Naive B cell (primary cell): Measurements from ENCODE around the gene CACTIN. TPM values are rescaled to one million over a fixed set of nuclear protein-coding genes. Genes with fewer than 3 reads are reported as not detected.
A peak's percentile ranks its signal among the peaks of the same experiment; 100 is the strongest.

Experiments
- ATAC-seq, 2 donors: fragments of 150-1000 bp; cut with Tn5 transposase; 2 replicates each; pipeline ENCODE4 v1.10.0; 2021; ENCODE audit warnings: low read depth in 2 of 2, mild to moderate bottlenecking in 2 of 2, moderate library complexity in 2 of 2
- DNase-seq: peaks from one replicate; pipeline ENCODE4 v3.0.0; 2022
- H3K27ac Mint-ChIP-seq, 6 donors: one replicate each; pipeline ENCODE4 v1.8.0; 2020 to 2022; ENCODE audit warnings: mild to moderate bottlenecking in 6 of 6, mixed read lengths in 6 of 6, moderate library complexity in 5 of 6, inconsistent platforms in 2 of 6
- H3K27me3 Mint-ChIP-seq, 3 donors: one replicate each; pipeline ENCODE4 v1.8.0; 2021 to 2022; ENCODE audit warnings: mixed read lengths in 3 of 3, mild to moderate bottlenecking in 1 of 3
- H3K36me3 Mint-ChIP-seq, 2 donors: one replicate each; pipeline ENCODE4 v1.8.0; 2020 to 2022; ENCODE audit warnings: mixed read lengths in 2 of 2, inconsistent platforms in 1 of 2, mild to moderate bottlenecking in 1 of 2
- H3K4me1 Mint-ChIP-seq, 3 donors: one replicate each; pipeline ENCODE4 v1.8.0; 2020 to 2022; ENCODE audit warnings: mixed read lengths in 3 of 3, inconsistent platforms in 1 of 3, mild to moderate bottlenecking in 1 of 3, moderate library complexity in 1 of 3
- H3K4me3 Mint-ChIP-seq, 8 donors: one replicate each; pipeline ENCODE4 v1.8.0; 2020 to 2022; ENCODE audit warnings: mild to moderate bottlenecking in 8 of 8, mixed read lengths in 8 of 8, moderate library complexity in 8 of 8, inconsistent platforms in 2 of 8
- H3K9me3 Mint-ChIP-seq, 7 donors: one replicate each; pipeline ENCODE4 v1.8.0; 2020 to 2022; ENCODE audit warnings: mixed read lengths in 7 of 7, mild to moderate bottlenecking in 5 of 7, inconsistent platforms in 2 of 7, moderate library complexity in 1 of 7
- polyA plus RNA-seq, 6 donors: library from polyadenylated mRNA; unstranded; fragments of 300-500 nt; fragmentation: Illumina TruSeq; gene quantifications; one replicate each; pipeline ENCODE4 v1.2.3, GENCODE V29; 2021; ENCODE audit warnings: low read depth in 6 of 6

The CACTIN gene
- polyA plus RNA-seq, 6 donors from 2014 or later = 2.7 to 15.4 (median 7.9) TPM

DNA sequence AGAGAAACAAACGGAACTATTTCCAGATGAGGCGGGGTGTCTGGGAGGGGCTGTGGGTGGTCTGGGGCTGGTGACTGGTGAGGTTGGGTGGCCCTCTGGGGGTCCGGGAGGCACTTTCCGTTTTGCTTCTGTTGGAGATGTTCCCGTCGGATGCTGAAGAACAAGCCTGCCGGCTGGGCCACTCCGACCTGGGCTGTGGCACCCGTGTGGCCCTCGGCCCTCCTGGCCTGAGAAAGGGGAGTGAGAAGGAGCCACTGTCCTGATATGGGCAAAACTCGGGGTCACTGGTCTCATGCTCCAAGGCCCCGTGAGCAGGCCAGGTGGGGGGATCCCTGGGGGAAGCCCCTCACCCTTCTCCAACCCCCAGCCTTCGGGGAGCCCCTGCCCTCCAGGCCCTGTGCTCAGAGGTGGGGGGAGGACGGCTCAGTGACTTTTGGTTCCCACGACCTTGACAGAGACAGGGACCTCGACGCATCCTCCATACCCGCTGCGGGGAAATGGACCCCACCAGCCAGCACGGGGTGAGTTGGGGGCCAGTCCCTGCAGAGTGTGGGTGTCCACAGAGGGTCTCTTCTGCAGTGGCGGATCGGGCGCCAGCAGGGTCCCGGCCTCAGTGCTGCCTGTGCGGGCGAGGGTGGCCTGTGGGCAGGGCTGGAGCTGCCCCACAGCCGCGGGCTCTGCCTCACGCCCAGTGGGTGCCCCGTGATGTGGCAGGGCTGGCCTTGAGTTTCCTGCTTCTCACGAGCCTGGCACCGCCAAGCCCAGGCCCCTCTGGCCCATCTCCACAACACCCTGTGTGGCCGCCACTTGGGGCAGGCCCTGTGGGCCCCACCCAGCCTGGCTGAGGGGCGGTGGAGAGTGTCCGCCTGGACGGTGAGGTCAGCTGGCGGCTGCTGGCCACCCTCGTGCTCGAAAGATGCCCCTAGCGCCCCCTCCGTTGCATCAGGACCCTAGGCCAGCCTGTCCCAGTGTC is 15.6 kb downstream of the CACTIN start:
- peak overlapping the region in 1 of 6 donors; percentile 52 for H3K27ac Mint-ChIP-seq
- no peak overlapping the region for H3K4me3 Mint-ChIP-seq
- H3K4me1 Mint-ChIP-seq = peaks cover 15 to 18% (median 18%) of the 10 kb centered on the region in 3 donors
- ATAC-seq (no peak), DNase-seq (no peak)
- no peaks in the 10 kb centered on the region for H3K27me3 Mint-ChIP-seq
- H3K9me3 Mint-ChIP-seq = no peaks in the 10 kb centered on the region
- no peaks in the 10 kb centered on the region for H3K36me3 Mint-ChIP-seq

DNA sequence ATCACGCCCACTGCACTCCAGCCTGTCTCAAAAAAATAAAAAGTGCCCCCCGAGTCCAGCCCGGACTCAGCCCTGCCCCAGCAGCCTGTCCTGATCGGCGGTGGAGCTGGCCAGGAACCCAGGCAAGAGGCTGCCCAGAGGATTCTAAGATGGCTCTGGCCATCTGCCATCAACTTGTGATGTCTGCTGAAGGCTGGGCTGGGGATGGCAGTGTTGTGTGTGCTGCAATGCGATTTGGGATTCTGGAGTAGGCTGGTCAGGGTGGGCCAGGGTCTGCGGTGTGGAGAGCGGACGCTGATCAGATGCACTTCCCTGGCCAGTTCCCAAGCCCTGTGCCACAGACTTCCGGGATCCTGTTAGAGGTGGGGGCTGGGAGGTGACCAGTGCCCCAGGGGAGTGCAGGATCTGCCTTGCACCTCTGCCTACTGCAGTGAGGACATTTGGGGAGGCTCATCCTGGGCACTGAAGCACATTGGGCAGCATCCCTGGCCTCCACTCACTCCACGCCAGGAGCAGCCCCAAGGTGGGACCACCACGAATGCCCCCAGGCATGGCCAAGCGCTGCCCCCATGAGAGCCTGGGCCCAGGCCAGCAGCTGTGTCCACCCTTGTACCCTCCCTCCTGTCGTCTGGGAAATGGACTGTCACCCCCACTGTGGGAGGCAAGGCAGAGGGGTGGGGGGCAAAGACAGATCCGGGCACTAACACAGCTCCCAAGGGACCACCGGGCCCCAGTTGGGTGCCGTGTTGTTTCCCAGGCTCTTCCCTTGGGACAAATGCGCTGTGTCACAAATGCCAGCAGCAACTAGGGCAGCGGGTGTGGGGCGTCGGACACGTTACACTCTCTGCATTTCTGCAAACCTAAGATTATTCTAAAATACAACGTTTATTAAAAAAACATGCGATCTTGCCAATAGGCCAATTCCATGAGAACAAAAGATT is 16.5 kb downstream of the CACTIN start:
- H3K27ac Mint-ChIP-seq = peak overlapping the region in 1 of 6 donors; percentile 52
- no peaks in the 10 kb centered on the region for H3K27me3 Mint-ChIP-seq
- no peaks in the 10 kb centered on the region for H3K36me3 Mint-ChIP-seq

DNA sequence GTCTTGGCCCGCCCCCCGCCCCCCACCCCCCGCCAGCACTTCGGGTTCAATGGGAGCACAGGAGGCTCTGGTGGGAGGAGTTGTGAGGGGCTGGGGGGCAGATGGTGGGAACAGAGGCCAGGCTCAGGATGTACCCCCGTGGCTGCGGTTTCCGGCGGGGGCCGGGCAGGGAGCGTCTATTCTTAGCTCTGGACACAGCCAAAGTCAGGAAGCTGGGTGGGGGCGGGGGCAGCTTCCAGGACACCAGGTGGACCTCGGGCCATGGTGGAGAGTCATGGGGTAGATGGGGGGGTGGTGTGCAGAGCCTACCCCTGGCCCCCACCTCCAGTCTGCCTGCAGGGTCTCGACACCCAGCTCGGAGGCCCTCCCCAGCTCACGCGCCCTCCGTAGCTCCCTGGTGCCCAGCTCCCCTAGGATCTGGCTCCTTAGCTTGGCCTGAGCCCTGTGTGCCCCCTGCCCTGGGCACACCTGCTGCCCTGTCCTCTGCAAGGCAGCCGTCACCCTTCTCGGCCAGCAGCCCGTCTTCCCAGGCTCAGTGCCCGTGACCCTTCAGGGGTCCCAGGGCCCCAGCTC is 17.8 kb downstream of the CACTIN start:
- Mint-ChIP-seq H3K4me1 (peaks cover 15 to 18% (median 18%) of the 10 kb centered on the region in 3 donors), H3K9me3 (no peaks in the 10 kb centered on the region), H3K27ac (no peak overlapping the region), H3K36me3 (no peaks in the 10 kb centered on the region), H3K4me3 (peak overlapping the region in 1 of 8 donors; percentile 25), H3K27me3 (no peaks in the 10 kb centered on the region)
- DNase-seq (no peak), ATAC-seq (no peak)

More for the DNA sequence above, 16.5 kb downstream of the CACTIN start:
- ATAC-seq (no peak), DNase-seq (no peak)
- Mint-ChIP-seq H3K4me1 (peaks cover 15 to 18% (median 18%) of the 10 kb centered on the region in 3 donors), H3K9me3 (no peaks in the 10 kb centered on the region), H3K4me3 (peak overlapping the region in 1 of 8 donors; percentile 50)

DNA sequence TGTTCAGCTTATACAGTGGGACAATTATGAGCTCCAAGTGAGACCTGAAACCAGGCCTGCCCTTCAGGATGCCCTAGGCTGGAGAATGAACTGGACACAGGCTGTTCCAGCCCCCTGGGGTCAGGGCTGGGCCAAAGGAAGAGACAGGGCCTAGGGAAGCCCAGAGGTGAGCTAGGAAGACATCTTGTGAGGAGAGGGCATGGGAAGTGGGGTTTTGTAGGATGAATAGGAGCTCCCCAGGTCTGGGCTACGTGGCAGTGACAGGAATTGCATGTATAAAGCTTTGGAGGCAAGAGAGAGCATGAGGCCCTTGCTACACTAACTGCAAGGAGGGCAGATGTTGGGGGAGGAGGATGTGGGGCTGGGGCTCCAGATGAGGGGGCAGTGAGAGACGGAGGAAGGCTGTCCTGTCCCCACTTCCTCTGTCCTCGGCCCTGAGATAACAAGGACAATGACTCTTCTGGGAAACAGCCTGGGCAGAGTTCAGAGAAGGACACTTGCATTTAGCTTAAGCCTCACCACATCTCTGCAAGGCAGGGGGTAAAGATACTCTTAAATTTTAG is 18.4 kb downstream of the CACTIN start:
- peak overlapping the region in 5 of 6 donors; percentile 54 to 97 (median 67) for H3K27ac Mint-ChIP-seq
- no peaks in the 10 kb centered on the region for H3K36me3 Mint-ChIP-seq
- no peaks in the 10 kb centered on the region for H3K9me3 Mint-ChIP-seq
- H3K4me3 Mint-ChIP-seq = peak overlapping the region in 5 of 8 donors; percentile 66 to 84 (median 78)
- DNase-seq (no peak), ATAC-seq (no peak)
- H3K27me3 Mint-ChIP-seq = no peaks in the 10 kb centered on the region
- H3K4me1 Mint-ChIP-seq = peaks cover 15 to 18% (median 18%) of the 10 kb centered on the region in 3 donors

DNA sequence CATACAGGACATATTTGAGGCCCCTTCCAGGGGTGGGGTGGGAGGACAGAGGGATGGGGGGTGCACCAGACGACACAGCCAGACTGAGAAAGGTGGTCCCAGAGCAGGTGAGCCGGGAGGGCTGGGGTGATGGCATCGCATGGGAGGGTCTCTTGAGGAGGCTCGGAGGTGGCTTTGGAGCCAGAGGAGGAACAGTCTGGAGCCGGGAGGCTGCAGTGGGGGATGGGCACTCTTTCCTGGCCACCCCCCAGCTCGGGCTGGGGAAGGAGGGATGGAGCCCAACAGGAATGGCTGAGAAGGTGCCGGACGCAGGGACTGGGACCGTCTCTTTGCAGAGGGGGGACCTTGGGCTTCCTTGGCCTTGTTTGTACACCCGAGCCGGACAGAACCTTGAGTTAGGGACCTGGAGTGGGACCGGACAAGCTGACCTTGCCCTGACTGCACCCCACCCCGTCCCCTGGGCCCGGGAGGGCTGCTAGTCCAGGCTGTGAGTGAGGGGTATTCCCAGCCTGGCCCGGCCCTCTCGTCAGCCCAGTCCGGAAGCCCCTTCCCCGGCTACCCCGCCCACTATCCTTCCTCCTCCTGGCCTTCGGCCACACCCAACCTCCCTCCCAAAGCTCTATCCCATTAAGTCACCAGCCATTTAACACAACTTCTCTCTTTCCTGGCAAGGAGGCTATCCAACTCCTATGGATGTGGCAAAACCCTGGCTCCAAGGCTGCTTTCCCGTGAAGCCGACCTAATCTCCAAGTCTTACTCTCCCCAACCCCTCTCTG is 19.1 kb downstream of the CACTIN start:
- Mint-ChIP-seq H3K27me3 (no peaks in the 10 kb centered on the region), H3K36me3 (no peaks in the 10 kb centered on the region), H3K4me3 (peak overlapping the region in 5 of 8 donors; percentile 80 to 90 (median 84)), H3K4me1 (peaks cover 15 to 18% (median 18%) of the 10 kb centered on the region in 3 donors), H3K27ac (peak overlapping the region in 5 of 6 donors; percentile 24 to 97 (median 67)), H3K9me3 (no peaks in the 10 kb centered on the region)
- ATAC-seq (no peak), DNase-seq (no peak)

DNA sequence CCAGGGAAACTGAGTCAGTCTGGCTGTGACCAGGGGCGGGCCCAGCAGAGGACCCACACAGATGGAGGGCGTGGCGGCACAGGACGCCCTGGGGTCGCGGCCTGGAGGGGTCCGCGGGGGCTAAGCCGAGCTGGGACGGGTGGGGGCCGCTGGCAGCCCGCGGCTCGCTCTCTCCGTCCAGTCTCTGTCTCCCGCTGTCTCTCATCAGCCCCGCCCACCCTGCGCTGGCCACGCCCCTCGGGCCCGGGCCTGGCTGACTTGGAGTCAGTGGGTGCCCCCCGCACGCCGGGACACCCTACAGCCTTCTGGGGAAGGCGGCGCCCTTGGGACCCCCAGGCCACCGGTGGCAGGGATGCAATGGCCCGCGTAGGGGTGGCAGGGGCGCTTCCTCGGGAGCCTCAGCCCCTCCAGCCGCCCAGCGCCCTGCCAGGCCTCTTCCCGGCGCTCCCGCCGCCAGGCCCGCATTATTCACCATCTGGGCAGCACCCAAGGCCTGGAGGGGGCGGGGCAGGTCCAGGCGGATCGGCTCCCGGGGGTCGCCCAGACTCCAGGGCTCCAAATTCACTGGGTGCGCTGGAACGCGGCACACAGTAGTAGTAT is 19.8 kb downstream of the CACTIN start, which contains the start of gene TBXA2R:
TSS of gene TBXA2R (minus strand) at position 186 of the 600 bp plus-strand sequence. CDS start 6,241 bp downstream, outside the sequence.
- H3K27ac Mint-ChIP-seq = peak within 1 kb of the TSS in 5 of 6 donors; percentile 14 to 72 (median 63)
- ATAC-seq = peak; percentile 59 to 71
- H3K4me3 Mint-ChIP-seq = peak within 1 kb of the TSS in 5 of 8 donors; percentile 80 to 90 (median 84)
- H3K9me3 Mint-ChIP-seq = no peaks in the 10 kb centered on the region
- H3K27me3 Mint-ChIP-seq = no peaks in the 10 kb centered on the region
- no peaks in the 10 kb centered on the region for H3K36me3 Mint-ChIP-seq
- peak; percentile 76 for DNase-seq
- H3K4me1 Mint-ChIP-seq = peaks cover 15 to 18% (median 18%) of the 10 kb centered on the region in 3 donors

DNA sequence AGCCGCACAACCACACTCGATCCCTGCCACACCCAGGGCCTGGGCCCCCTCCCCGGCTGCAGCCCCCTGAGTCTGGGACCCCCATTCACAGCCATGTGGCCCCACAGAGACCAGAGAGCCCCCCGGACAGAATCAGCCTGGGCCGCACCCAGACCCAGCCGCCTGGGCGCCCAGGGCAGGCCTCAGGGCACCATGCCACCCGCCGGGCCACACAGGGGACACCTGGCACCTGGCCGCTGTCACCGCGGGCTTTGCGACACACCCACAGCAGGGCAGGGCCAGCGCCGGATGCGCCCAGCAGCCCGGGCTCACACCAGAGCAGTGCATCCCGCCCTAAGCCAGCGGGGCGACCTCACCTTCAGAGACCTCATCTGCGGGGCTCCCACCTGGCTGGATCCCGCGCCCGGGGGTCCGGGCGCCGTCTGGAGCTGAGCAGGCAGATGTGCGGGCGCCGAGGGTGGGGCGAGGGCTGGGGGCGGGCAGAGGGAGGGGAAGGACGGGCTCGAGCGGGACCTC is 20.4 kb downstream of the CACTIN start:
- no peaks in the 10 kb centered on the region for H3K9me3 Mint-ChIP-seq
- no peaks in the 10 kb centered on the region for H3K27me3 Mint-ChIP-seq
- DNase-seq (peak; percentile 32), ATAC-seq (peak; percentile 26 to 36)
- H3K4me3 Mint-ChIP-seq = no peak overlapping the region
- H3K27ac Mint-ChIP-seq = peak overlapping the region in 1 of 6 donors; percentile 65
- H3K4me1 Mint-ChIP-seq = peaks cover 15 to 18% (median 18%) of the 10 kb centered on the region in 3 donors
- no peaks in the 10 kb centered on the region for H3K36me3 Mint-ChIP-seq

DNA sequence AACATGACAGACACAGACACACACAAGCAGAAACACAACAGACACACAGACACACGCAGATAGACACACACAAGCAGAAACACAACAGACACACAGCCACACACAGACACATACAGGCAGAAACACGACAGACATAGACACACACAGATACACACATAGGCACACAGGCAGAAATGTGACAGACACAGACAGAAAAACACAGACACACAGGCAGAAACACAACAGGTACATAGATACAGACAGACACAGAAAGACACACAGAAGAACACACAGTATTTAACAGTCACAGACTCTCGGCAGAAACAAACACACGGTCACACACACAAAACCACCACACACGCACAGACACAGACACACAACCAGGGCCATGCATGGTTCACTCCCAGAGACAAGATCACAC is 20.8 kb downstream of the CACTIN start:
- Mint-ChIP-seq H3K9me3 (no peaks in the 10 kb centered on the region), H3K27ac (no peak overlapping the region), H3K27me3 (no peaks in the 10 kb centered on the region), H3K36me3 (no peaks in the 10 kb centered on the region), H3K4me1 (peaks cover 15 to 18% (median 18%) of the 10 kb centered on the region in 3 donors), H3K4me3 (no peak overlapping the region)
- DNase-seq (no peak), ATAC-seq (no peak)

DNA sequence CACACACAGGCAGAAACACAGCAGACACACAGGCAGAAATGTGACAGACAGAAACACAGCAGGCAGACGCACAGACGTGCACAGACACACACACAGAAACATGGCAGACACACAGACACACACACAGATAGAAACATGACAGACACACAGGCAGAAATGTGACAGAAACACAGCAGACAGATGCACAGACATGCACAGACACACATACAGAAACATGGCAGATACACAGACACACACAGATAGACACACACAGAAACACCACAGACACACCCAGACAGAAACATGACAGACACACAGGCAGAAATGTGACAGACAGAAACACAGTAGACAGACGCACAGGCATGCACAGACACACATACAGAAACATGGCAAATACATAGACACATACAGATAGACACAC is 21.2 kb downstream of the CACTIN start:
- no peak for ATAC-seq
- H3K9me3 Mint-ChIP-seq = no peaks in the 10 kb centered on the region
- no peak overlapping the region for H3K4me3 Mint-ChIP-seq
- H3K27ac Mint-ChIP-seq = no peak overlapping the region
- H3K36me3 Mint-ChIP-seq = no peaks in the 10 kb centered on the region
- peaks cover 15 to 18% (median 18%) of the 10 kb centered on the region in 3 donors for H3K4me1 Mint-ChIP-seq
- no peak for DNase-seq
- no peaks in the 10 kb centered on the region for H3K27me3 Mint-ChIP-seq

DNA sequence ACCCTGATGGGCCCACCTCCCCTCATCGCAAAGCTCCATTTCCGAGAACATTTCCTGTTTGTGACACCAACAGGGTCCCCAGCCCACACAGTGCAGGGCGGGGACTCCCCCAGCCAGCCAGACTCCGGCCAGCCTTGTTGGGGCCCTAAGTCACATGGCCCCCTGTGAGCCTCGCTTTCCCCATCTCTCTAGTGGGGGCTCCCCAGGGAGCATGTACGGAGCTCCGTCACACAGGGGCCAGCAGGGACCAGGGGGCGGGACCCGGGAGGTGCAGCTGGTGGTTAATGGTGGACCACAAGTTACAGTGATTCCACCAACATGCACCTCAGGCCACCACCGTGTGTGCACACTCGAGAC is 21.6 kb downstream of the CACTIN start:
- Mint-ChIP-seq H3K4me1 (peaks cover 15 to 18% (median 18%) of the 10 kb centered on the region in 3 donors), H3K4me3 (no peak overlapping the region), H3K27ac (peak overlapping the region in 1 of 6 donors; percentile 3), H3K9me3 (peaks cover 0 to 1% (median 0%) of the 10 kb centered on the region in 7 donors), H3K27me3 (no peaks in the 10 kb centered on the region), H3K36me3 (no peaks in the 10 kb centered on the region)
- peak; percentile 66 for DNase-seq
- ATAC-seq = peak; percentile 65 to 76

DNA sequence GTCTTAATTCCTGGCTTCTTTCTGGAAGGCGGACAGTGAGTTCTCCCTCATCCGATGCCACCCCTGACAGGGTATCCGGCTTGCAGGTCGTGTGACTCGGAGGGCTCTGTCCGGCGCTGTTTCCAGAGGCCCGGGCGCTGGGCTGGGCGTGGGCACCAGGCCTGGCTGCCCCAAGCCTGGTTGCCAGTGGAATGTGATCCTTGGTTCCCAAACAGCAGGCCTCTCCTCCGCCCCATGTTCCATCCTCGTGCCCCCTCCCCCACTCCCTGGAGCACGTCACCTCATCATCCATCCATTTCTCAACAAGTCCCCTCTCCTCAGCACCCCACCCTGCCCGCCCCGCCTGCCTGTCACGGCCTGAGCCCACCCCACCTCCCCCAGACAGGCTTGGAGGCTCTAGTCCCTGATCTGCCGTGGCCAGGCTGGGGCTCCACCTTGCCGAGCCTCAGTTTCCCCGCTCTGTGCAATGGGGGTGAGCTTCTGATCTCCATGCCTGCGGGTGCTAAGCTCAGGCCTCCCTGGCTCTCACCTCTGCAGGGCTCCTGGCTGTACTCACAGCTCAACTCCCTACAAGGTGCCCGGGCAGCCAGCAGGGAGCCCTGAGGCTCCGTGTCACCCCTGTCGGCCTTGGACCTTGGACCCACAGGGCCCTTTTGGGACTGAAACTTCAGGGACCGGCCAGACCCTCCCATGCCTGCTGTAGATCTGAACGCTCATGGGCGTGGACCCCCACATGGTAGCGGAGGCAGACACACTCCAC is 22.2 kb downstream of the CACTIN start:
- Mint-ChIP-seq H3K36me3 (no peaks in the 10 kb centered on the region), H3K27me3 (no peaks in the 10 kb centered on the region), H3K27ac (peak overlapping the region in 4 of 6 donors; percentile 27 to 88 (median 54)), H3K4me1 (peaks cover 15 to 18% (median 17%) of the 10 kb centered on the region in 3 donors), H3K4me3 (peak overlapping the region in 4 of 8 donors; percentile 48 to 75 (median 70)), H3K9me3 (peaks cover 0 to 1% (median 0%) of the 10 kb centered on the region in 7 donors)
- ATAC-seq (peak in 1 of 2 donors; percentile 9), DNase-seq (no peak)
